ENCODE data around the gene RFTN2. TPM values are rescaled to one million over a fixed set of nuclear protein-coding genes. Genes with fewer than 3 reads are reported as not detected.
A peak's percentile ranks its signal among the peaks of the same experiment; 100 is the strongest.

The RFTN2 gene
- total and polyA plus RNA-seq, 2 experiments from 2014 or later = 2.8 to 5.9 TPM

DNA sequence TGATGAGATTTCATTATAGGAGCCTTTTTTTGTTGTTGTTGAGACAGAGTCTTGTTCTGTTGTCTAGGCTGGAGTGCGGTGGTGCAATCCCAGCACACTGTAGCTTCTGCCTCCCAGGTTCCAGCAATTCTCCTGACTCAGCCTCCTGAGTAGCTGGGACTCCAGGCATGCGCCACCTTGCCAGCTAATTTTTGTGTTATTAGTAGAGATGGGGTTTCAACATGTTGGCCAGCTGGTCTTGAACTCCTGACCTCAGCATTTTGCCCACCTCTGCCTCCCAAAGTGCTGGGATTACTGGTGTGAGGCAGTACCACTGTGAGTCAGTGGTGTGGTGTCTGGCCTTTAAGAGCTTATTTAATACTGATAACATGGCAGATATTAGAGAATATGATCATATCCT, 99.4 kb downstream of the RFTN2 start:
- H3K27ac ChIP-seq = no peak overlapping the region
- no peaks in the 10 kb centered on the region for H3K27me3 ChIP-seq
- H3K4me3 ChIP-seq = no peak overlapping the region
- TF ChIP-seq, protein P1, sequence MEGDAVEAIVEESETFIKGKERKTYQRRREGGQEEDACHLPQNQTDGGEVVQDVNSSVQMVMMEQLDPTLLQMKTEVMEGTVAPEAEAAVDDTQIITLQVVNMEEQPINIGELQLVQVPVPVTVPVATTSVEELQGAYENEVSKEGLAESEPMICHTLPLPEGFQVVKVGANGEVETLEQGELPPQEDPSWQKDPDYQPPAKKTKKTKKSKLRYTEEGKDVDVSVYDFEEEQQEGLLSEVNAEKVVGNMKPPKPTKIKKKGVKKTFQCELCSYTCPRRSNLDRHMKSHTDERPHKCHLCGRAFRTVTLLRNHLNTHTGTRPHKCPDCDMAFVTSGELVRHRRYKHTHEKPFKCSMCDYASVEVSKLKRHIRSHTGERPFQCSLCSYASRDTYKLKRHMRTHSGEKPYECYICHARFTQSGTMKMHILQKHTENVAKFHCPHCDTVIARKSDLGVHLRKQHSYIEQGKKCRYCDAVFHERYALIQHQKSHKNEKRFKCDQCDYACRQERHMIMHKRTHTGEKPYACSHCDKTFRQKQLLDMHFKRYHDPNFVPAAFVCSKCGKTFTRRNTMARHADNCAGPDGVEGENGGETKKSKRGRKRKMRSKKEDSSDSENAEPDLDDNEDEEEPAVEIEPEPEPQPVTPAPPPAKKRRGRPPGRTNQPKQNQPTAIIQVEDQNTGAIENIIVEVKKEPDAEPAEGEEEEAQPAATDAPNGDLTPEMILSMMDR (IDR thresholded peaks at IDR 0.05; ENCODE audit: low read depth, low read length) = no peak
- H3K9me3 ChIP-seq (ENCODE audit: low read depth) = no peaks in the 10 kb centered on the region
- no peaks in the 10 kb centered on the region for H3K4me1 ChIP-seq (ENCODE audit: low read depth)
- H3K36me3 ChIP-seq = no peaks in the 10 kb centered on the region
- peak in 1 of 2 donors; percentile 77 for DNase-seq (ENCODE audit: low read depth in 1 of 2, low spot score in 1 of 2)

DNA sequence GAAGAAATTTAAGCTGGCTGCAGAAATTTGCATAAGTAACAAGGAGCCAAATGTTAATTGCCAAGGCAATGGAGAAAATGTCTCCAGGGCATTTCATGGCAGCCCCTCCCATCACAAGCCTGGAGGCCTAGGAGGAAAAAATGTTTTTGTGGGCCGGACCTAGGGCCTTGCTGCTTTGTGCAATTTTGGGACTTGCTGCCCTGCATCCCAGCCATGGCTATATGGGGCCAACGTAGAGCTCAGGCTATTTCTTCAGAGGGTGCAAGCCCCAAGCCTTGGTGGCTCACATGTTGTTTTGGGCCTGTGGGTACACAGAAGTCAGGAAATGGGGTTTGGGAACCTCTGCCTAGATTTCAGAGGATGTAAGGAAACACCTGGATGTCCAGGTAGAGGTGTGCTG, 101.8 kb downstream of the RFTN2 start:
- H3K4me3 ChIP-seq = no peak overlapping the region
- no peak for DNase-seq (ENCODE audit: low read depth in 1 of 2, low spot score in 1 of 2)
- H3K27ac ChIP-seq = no peak overlapping the region
- H3K27me3 ChIP-seq = no peaks in the 10 kb centered on the region
- TF ChIP-seq, protein P1 (IDR thresholded peaks at IDR 0.05; ENCODE audit: low read depth, low read length) = no peak
- H3K36me3 ChIP-seq = no peaks in the 10 kb centered on the region
- H3K9me3 ChIP-seq (ENCODE audit: low read depth) = no peaks in the 10 kb centered on the region
- H3K4me1 ChIP-seq (ENCODE audit: low read depth) = no peaks in the 10 kb centered on the region

DNA sequence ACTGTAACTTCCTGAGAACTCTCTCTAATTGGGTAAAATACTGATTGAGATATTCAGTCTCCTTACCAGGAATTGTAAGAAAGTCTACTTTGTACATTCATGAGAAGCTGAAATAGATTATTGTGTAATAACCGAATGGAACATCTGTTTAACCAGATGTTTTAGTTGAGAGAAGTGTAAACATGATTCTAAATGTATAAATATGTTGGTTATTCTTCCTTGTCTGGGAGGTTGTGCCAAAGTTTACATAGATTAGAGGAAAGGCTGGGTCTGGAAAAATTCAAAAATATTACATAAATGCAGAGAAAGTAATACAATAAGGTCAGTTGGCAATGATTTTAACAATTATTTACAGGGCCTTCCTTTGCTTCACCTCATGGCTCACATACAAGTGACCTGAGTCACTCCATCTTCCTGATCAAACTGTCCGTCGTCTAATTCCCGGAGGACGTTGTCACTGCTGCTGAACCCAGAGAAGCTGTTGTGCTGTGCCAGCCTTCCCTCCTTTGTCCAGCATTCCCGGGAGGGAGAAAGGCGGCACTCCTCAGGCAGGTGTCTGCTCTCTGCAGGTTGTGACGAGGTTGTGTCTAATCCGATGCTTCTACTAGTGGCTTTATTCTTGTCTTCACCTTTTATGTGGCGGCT, 103.6 kb downstream of the RFTN2 start:
- H3K27me3 ChIP-seq = no peaks in the 10 kb centered on the region
- no peaks in the 10 kb centered on the region for H3K4me1 ChIP-seq (ENCODE audit: low read depth)
- TF ChIP-seq, protein P1 (IDR thresholded peaks at IDR 0.05; ENCODE audit: low read depth, low read length) = no peak
- no peaks in the 10 kb centered on the region for H3K36me3 ChIP-seq
- no peak overlapping the region for H3K27ac ChIP-seq
- H3K4me3 ChIP-seq = no peak overlapping the region
- H3K9me3 ChIP-seq (ENCODE audit: low read depth) = no peaks in the 10 kb centered on the region
- peak in 1 of 2 donors; percentile 16 for DNase-seq (ENCODE audit: low read depth in 1 of 2, low spot score in 1 of 2)

DNA sequence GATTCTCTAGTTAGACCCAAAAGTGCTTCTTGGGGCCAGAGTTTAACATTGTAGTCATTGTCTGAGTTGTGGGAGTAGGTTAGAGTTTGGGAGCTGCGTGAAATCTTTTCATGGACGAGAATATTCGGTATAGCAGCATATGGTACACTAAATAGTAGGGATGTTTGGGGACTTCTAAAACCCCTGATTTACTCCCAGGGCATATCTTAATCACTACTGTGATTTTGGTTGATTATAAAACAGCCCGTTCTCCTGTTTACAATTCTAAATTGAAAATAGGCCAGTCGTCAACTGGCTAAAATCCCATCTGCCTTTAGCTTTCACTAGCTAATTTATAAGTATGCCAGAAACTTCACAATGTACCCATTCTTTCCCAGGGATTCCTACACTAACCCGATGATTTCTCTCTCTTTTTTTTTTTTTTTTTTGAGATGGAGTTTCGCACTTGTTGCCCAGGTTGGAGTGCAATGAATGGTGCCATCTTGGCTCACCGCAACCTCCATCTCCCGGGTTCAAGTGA, 115.2 kb downstream of the RFTN2 start:
- H3K27me3 ChIP-seq = no peaks in the 10 kb centered on the region
- TF ChIP-seq, protein P1 (IDR thresholded peaks at IDR 0.05; ENCODE audit: low read depth, low read length) = no peak
- H3K36me3 ChIP-seq = no peaks in the 10 kb centered on the region
- H3K4me1 ChIP-seq (ENCODE audit: low read depth) = no peaks in the 10 kb centered on the region
- H3K27ac ChIP-seq = no peak overlapping the region
- DNase-seq (ENCODE audit: low read depth in 1 of 2, low spot score in 1 of 2) = no peak
- H3K9me3 ChIP-seq (ENCODE audit: low read depth) = no peaks in the 10 kb centered on the region
- H3K4me3 ChIP-seq = no peak overlapping the region

DNA sequence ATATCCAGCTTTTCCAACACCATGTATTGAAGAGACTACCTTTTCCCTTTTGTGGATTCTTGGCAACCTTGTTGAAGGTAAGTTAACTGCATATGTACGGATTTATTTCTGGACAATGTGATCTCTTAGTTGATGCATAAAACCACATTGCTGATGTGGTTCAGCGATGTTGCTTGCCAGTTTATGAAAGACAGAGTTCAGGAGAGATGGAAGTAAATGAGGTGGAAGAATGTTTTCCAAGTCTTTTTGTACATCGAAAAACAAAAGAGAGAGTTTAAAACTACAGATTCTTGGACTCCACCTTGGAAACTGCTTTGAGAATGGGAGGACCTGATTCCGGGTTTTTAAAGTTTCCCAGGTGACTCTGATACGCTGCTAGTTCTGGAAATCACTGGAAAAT, 115.7 kb downstream of the RFTN2 start:
- no peaks in the 10 kb centered on the region for H3K36me3 ChIP-seq
- TF ChIP-seq, protein P1 (IDR thresholded peaks at IDR 0.05; ENCODE audit: low read depth, low read length) = no peak
- DNase-seq (ENCODE audit: low read depth in 1 of 2, low spot score in 1 of 2) = no peak
- H3K9me3 ChIP-seq (ENCODE audit: low read depth) = no peaks in the 10 kb centered on the region
- no peak overlapping the region for H3K4me3 ChIP-seq
- no peaks in the 10 kb centered on the region for H3K4me1 ChIP-seq (ENCODE audit: low read depth)
- H3K27me3 ChIP-seq = no peaks in the 10 kb centered on the region
- no peak overlapping the region for H3K27ac ChIP-seq
